Measurements from ENCODE around the gene AOX1.

The AOX1 gene

DNA sequence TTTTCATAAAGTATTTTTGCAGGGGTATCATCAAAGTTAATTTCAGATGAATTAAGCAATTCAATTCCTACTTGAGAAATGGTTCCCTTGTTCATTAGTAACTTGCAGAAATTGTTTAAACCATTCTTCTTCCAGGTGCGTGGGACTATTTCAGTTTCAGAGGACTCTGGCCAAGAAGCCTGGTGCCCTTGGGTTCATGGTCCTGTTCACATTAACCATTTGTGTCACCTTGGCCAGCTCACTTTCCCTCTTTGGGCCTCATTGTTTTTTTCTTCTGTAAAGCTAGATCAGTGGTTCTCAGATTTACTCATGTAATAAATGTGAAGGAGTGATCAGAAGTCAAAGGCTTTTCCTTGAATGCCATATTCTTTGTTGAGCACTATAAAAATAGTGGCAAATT lies 113.5 kb downstream of the AOX1 start:
- Histone ChIP-seq H3K27me3 (ENCODE audit: insufficient read depth, low read length, poor library complexity) (peaks cover 50% of the 10 kb centered on the region), H3K9me3 (ENCODE audit: insufficient read depth, low read length, severe bottlenecking) (no peaks in the 10 kb centered on the region), H3K4me1 (ENCODE audit: insufficient read depth, low read length) (peaks cover 9% of the 10 kb centered on the region), H3K4me2 (ENCODE audit: insufficient read depth, low read length) (no peak overlapping the region), H3K4me3 (ENCODE audit: low read depth in 1 of 2, low read length in 2 of 2) (no peak overlapping the region), H3K36me3 (ENCODE audit: insufficient read depth, low read length) (no peaks in the 10 kb centered on the region), H3K79me2 (ENCODE audit: insufficient read depth, low read length) (no peaks in the 10 kb centered on the region), H3K27ac (ENCODE audit: low read length) (no peak overlapping the region), H4K20me1 (ENCODE audit: insufficient read depth, low read length) (no peaks in the 10 kb centered on the region), H2AFZ (ENCODE audit: low read depth, low read length) (no peak overlapping the region), H3K9ac (ENCODE audit: low read depth, low read length) (no peak overlapping the region)
- DNase-seq (no peak), ATAC-seq (ENCODE audit: insufficient read depth, low read depth) (no peak)
- TF ChIP-seq EZH2 (IDR thresholded peaks at IDR 0.05; ENCODE audit: borderline replicate concordance, low read depth, low read length, severe bottlenecking), result no peak
- TF ChIP-seq, protein P1, sequence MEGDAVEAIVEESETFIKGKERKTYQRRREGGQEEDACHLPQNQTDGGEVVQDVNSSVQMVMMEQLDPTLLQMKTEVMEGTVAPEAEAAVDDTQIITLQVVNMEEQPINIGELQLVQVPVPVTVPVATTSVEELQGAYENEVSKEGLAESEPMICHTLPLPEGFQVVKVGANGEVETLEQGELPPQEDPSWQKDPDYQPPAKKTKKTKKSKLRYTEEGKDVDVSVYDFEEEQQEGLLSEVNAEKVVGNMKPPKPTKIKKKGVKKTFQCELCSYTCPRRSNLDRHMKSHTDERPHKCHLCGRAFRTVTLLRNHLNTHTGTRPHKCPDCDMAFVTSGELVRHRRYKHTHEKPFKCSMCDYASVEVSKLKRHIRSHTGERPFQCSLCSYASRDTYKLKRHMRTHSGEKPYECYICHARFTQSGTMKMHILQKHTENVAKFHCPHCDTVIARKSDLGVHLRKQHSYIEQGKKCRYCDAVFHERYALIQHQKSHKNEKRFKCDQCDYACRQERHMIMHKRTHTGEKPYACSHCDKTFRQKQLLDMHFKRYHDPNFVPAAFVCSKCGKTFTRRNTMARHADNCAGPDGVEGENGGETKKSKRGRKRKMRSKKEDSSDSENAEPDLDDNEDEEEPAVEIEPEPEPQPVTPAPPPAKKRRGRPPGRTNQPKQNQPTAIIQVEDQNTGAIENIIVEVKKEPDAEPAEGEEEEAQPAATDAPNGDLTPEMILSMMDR (IDR thresholded peaks at IDR 0.05; ENCODE audit: borderline replicate concordance, extremely low read depth, low read length, poor library complexity, severe bottlenecking), result no peak

DNA sequence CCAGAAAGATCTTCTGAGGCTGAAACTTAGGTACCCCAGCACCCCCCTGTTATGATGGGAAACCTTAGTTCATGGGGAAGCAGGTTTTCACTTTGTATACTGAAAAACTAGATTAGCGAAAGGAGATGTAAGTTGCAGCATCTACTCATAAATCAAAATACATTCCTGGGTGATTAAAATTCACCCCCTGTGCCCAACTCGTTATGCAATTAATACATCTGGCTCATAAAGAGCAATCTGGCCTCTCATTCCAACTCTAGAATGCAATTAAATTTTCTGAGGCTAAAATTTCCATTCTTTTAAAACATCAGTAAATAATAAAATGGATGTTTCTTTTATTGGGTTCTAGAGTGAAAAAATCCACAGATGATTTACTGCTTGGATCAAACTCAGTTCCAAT lies 115.0 kb downstream of the AOX1 start:
- no peak for TF ChIP-seq EZH2 (IDR thresholded peaks at IDR 0.05; ENCODE audit: borderline replicate concordance, low read depth, low read length, severe bottlenecking)
- TF ChIP-seq, protein P1 (IDR thresholded peaks at IDR 0.05; ENCODE audit: borderline replicate concordance, extremely low read depth, low read length, poor library complexity, severe bottlenecking), result no peak
- Histone ChIP-seq H3K4me3 (ENCODE audit: low read depth in 1 of 2, low read length in 2 of 2) (no peak overlapping the region), H3K36me3 (ENCODE audit: insufficient read depth, low read length) (no peaks in the 10 kb centered on the region), H3K9me3 (ENCODE audit: insufficient read depth, low read length, severe bottlenecking) (no peaks in the 10 kb centered on the region), H2AFZ (ENCODE audit: low read depth, low read length) (no peak overlapping the region), H3K4me2 (ENCODE audit: insufficient read depth, low read length) (no peak overlapping the region), H3K79me2 (ENCODE audit: insufficient read depth, low read length) (no peaks in the 10 kb centered on the region), H4K20me1 (ENCODE audit: insufficient read depth, low read length) (no peaks in the 10 kb centered on the region), H3K9ac (ENCODE audit: low read depth, low read length) (no peak overlapping the region), H3K27me3 (ENCODE audit: insufficient read depth, low read length, poor library complexity) (peaks cover 53% of the 10 kb centered on the region), H3K27ac (ENCODE audit: low read length) (no peak overlapping the region), H3K4me1 (ENCODE audit: insufficient read depth, low read length) (no peaks in the 10 kb centered on the region)
- DNase-seq (no peak), ATAC-seq (ENCODE audit: insufficient read depth, low read depth) (no peak)

DNA sequence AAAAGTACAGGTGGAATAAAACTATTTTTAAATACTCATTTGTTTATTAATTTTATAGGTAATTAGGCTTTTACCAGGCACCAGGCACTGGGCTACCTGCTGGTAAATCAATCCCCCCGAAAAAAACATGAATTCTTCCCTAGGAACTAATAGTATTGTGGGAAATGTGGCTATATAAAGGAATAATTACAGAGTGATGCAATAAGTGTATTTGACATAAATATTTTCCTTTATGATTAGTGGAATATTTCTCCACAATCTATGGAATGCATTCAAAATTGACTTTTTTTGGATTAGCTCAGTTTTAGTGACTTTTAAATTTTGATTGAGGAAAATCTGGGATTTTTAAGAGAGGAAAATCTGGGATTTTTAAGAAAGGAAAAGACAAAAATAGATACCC lies 116.2 kb downstream of the AOX1 start:
- H2AFZ ChIP-seq (ENCODE audit: low read depth, low read length), result no peak overlapping the region
- ATAC-seq (ENCODE audit: insufficient read depth, low read depth), result no peak
- no peak overlapping the region for H3K27ac ChIP-seq (ENCODE audit: low read length)
- H3K4me1 ChIP-seq (ENCODE audit: insufficient read depth, low read length), result no peaks in the 10 kb centered on the region
- H4K20me1 ChIP-seq (ENCODE audit: insufficient read depth, low read length), result no peaks in the 10 kb centered on the region
- H3K9me3 ChIP-seq (ENCODE audit: insufficient read depth, low read length, severe bottlenecking), result no peaks in the 10 kb centered on the region
- no peaks in the 10 kb centered on the region for H3K36me3 ChIP-seq (ENCODE audit: insufficient read depth, low read length)
- no peak overlapping the region for H3K4me2 ChIP-seq (ENCODE audit: insufficient read depth, low read length)
- H3K27me3 ChIP-seq (ENCODE audit: insufficient read depth, low read length, poor library complexity), result peaks cover 53% of the 10 kb centered on the region
- H3K4me3 ChIP-seq (ENCODE audit: low read depth in 1 of 2, low read length in 2 of 2), result no peak overlapping the region
- no peak overlapping the region for H3K9ac ChIP-seq (ENCODE audit: low read depth, low read length)
- no peak for DNase-seq
- H3K79me2 ChIP-seq (ENCODE audit: insufficient read depth, low read length), result no peaks in the 10 kb centered on the region
- TF ChIP-seq, protein P1 (IDR thresholded peaks at IDR 0.05; ENCODE audit: borderline replicate concordance, extremely low read depth, low read length, poor library complexity, severe bottlenecking), result no peak
- TF ChIP-seq EZH2 (IDR thresholded peaks at IDR 0.05; ENCODE audit: borderline replicate concordance, low read depth, low read length, severe bottlenecking), result no peak

DNA sequence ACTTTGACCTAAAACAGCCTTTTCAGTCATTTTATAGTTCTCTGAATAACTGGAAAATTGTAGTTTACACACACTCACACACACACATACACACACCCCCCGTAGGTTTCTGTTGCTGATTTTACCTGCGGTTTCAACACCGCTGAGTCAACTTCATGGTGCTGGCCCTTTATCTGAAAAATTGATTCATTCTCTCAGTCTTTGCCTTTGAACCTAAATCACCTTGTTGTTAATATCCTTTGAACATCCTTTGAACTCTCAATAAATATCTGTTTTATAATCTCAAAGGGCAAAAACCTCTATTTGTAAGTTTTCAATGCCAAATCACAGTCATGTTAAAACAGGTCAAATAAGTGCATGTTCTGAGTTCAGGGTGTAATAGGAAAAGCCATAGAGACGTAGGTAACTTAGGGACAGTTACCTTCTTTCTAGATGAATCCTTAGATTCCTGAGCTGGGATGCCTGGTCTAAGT lies 116.9 kb downstream of the AOX1 start:
- Histone ChIP-seq H3K9me3 (ENCODE audit: insufficient read depth, low read length, severe bottlenecking) (no peaks in the 10 kb centered on the region), H3K36me3 (ENCODE audit: insufficient read depth, low read length) (no peaks in the 10 kb centered on the region), H3K79me2 (ENCODE audit: insufficient read depth, low read length) (no peaks in the 10 kb centered on the region), H3K4me2 (ENCODE audit: insufficient read depth, low read length) (no peak overlapping the region), H3K9ac (ENCODE audit: low read depth, low read length) (no peak overlapping the region), H3K27ac (ENCODE audit: low read length) (no peak overlapping the region), H3K4me3 (ENCODE audit: low read depth in 1 of 2, low read length in 2 of 2) (no peak overlapping the region), H2AFZ (ENCODE audit: low read depth, low read length) (no peak overlapping the region), H3K27me3 (ENCODE audit: insufficient read depth, low read length, poor library complexity) (peaks cover 53% of the 10 kb centered on the region), H4K20me1 (ENCODE audit: insufficient read depth, low read length) (no peaks in the 10 kb centered on the region), H3K4me1 (ENCODE audit: insufficient read depth, low read length) (no peaks in the 10 kb centered on the region)
- ATAC-seq (ENCODE audit: insufficient read depth, low read depth) (no peak), DNase-seq (no peak)
- no peak for TF ChIP-seq EZH2 (IDR thresholded peaks at IDR 0.05; ENCODE audit: borderline replicate concordance, low read depth, low read length, severe bottlenecking)
- TF ChIP-seq, protein P1 (IDR thresholded peaks at IDR 0.05; ENCODE audit: borderline replicate concordance, extremely low read depth, low read length, poor library complexity, severe bottlenecking), result no peak

Measured in DND-41 (cell line).